IPS-18c (cell line): ENCODE measurements around the gene JMJD6.
"Not testable (repeated sequence)": the region's sequence is repeated elsewhere in the genome, so short reads cannot be mapped to it uniquely, and the experiment has no call there.

Experiments
- H3K4me3 ChIP-seq: 2 replicates; pipeline ENCODE4 v1.7.0; 2013; ENCODE audit warnings: low read depth, mild to moderate bottlenecking, low read length, moderate library complexity; ENCODE audit not compliant: insufficient read depth
- H3K9me3 ChIP-seq: one replicate; pipeline ENCODE4 v1.6.1; 2013; ENCODE audit warnings: mild to moderate bottlenecking, low read length, moderate library complexity; ENCODE audit not compliant: control insufficient read depth, insufficient read depth

The JMJD6 gene

DNA sequence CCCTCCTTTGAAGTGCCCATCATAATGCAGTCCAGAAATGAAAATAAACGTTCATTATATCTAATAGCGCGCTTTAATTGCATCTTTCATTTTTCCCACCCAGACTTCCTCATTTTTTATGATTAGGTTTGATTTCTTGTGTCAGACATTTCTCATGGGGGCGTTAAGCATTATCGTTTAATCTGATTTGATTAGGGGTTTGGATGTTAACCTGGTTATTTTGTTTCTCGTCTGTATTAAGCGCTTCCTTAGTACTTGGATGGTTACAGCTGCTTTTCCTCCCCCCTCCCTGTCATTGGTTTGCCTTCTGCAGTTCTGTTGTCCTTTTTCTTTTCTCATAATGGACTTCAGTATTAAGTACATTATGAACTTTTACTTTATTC is 12.1 kb upstream of the JMJD6 start:
- Histone ChIP-seq H3K4me3 (peak overlapping the region; percentile 68), H3K9me3 (no peaks in the 10 kb centered on the region)

DNA sequence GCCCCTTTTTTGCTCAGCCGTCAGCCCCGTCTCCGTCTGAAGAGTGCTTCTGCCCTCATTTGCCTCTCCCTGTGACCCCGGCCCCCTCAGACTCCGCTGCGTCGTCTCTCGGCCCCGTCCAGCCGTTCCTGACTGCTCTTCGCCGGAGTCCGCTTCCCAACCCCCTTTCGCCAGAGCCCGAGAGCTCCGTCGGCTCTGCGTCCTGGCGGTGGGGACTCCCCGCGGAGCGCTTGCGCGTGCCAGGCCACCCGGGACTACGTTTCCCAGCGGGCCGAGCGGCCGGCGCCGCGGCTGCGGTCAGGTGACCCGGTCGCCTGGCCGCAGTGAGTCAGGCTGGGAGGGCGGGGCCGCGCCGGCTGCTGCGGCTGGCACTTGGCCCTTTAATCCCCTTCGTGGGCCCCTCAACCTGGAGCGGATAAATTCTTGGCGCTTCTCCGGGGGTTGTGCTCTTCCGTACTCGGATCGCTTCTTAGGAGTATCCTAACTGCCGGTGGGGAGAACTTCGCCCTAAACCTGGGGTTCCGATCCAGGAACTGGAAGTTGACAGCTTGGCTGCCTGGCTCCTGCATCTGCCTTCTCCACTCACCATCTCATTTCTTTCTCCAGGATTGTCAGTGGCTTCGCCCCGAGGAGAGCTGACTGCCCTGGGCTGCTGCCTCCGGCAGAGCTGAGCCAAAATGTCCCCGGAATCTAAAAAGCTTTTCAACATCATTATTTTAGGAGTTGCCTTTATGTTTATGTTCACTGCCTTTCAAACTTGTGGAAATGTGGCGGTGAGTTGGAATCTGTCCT is 11.5 kb upstream of the JMJD6 start, which contains the start of gene MFSD11:
Gene MFSD11, plus strand, starts transcription at position 444 of the 792 bp plus-strand sequence. Its CDS starts 234 bp downstream, at position 678.
- Histone ChIP-seq H3K4me3 (peak within 1 kb of the TSS; percentile 97), H3K9me3 (no peaks in the 10 kb centered on the region)

DNA sequence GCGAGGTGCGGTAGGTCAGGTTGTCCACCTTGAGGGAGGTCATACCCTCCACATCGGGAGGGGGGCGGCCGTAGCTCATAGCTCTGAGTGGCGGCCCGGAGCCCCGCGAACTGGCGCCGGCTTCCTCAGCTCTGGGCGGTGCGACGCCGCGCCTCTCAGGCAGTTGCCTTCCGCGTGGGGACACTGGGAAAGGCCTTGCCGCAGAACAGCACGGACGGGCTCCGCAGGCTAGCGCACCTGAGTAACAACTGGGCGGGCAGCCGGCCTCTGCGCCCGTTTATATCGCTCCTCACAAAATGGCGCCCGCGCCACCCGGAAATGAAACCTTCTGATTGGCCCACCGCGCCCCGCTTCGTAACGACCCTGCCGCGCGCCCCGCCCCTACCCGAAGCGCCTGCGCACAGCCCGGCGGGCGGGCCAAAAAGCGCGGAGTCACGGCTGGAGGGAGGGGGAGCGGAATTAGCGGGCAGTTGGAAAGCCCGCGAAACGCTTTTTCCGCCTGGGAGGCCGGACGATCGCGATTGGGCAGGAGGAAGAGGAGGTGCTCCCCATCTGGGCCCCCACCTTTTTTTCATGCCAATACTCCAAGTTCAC is 10.8 kb upstream of the JMJD6 start, which contains the start of gene SRSF2:
Gene SRSF2, minus strand, starts transcription at position 250 of the 594 bp plus-strand sequence. Its CDS starts 171 bp downstream, at position 79.
- Histone ChIP-seq H3K9me3 (no peaks in the 10 kb centered on the region), H3K4me3 (peak within 1 kb of the TSS; percentile 97)

DNA sequence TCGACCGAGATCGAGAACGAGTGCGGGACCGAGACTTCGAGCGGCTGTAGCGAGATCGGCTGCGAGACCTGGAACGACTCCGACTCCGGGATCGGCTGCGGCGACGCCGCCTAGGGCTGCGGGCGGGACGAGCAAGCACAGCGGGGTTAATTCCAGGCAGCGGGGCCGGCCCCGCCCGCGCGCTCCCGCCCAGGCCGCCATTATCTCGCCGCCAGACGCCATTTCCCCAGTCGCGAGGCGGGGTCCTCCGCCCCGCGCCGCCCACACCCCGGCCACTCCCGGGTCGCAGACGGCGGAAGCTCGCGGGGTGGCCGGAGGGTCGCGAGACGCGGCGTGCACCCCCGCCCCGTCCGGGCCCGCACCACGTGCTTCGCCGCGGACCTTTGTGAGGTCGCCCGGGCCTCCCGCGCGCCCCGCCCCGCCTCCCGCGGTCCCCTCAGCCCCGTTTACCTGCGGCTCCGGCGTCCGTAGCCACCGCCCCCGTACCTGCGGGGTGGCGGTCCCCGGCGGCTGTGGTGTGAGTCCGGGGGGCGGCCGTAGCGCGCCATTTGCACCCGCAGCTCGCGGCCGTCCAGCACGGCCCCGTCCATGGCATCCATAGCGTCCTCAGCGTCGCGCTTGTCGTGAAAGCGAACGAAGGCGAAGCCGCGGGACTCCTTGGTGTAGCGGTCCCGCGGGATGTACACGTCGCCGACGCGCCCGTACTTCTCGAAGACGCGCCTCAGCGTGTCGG is 10.1 kb upstream of the JMJD6 start:
- Histone ChIP-seq H3K4me3 (peak overlapping the region; percentile 97), H3K9me3 (no peaks in the 10 kb centered on the region)

DNA sequence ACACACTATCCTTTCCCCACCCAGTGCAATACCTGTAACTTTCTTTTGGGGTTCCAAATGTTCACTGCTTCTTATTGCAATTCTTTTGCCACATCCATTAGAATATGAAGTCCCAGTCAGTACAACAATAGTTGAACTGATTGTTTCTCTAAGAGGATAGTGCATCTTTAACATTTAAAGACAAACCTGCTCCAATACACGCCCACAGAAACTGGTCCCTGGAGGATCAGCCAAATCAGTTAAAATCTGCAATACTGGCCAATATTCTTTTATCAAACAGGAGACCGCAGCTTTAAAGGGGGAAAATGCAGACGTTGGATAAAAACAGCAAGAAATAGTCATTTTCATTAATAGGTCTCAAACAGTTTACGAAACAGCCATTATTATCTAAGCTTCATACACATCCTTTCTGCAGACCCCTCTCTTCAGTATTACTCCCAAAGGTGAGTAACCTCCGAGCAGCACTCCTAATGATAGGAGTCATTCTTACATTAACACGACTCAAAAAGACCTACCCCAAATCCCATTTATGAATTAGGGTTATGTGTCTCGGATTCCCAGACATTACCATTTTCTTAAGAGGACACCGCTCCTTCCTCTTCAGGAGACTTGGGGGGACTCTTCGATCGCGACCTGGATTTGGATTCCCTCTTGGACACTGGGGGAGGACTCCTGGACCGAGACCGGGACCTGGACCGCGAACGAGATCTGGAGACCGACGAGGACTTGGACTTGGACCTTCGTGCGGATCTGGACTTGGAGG is 9.4 kb upstream of the JMJD6 start:
- H3K9me3 ChIP-seq = no peaks in the 10 kb centered on the region
- peak overlapping the region; percentile 97 for H3K4me3 ChIP-seq

DNA sequence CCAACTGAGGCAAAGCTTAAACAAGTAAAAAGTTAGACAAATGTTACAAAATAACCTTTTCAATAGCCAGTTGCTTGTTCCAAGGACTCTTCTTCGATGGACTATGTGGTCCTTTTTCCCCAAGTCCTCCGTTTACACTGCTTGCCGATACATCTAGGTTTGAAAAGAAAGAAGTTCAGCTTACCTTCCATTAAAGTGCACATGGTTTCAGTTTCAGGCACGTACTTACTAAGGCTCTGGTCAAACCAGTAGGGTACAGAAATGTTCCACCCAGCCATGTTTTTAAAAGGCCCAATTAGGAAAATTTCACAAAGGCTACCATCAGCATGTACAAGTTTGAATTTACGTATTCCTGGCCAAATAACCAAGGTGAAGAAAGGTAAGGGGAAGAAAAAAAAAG is 8.6 kb upstream of the JMJD6 start:
- Histone ChIP-seq H3K9me3 (no peaks in the 10 kb centered on the region), H3K4me3 (peak overlapping the region; percentile 60)

DNA sequence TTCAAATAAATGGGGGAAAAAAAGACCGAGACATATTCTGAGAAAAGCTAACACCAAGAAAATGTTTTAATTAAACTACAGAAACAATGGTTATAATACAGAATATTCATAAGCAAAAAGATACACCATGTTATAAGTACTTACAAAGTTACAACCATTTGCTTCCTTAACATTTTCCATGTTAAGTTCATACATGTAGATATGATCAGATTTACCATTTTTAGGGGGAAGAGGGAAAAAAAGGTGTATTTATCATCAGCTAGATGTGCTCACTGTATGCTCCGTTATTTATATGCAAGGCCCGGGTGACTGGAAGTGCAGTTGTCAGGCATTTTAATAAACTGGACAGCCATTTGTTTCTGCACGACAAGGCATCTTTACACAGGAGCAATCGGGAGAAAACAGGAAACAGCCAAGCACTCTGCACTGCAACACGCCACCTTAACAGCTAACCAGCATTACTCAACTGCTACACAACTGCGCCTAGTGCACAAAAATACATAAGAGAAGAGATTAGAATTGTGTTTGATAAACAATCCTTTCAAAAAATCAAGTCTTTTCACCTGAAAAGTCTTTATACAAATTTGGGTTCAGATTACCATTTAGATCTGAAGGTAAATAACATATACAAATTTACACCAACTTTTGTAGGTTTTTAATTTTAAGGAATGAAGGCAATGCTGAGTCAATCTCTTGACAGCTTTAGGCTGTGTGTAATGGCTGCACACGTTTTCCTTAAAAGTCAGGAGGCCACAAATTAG is 7.9 kb upstream of the JMJD6 start:
- Histone ChIP-seq H3K9me3 (no peaks in the 10 kb centered on the region), H3K4me3 (peak overlapping the region; percentile 60)

DNA sequence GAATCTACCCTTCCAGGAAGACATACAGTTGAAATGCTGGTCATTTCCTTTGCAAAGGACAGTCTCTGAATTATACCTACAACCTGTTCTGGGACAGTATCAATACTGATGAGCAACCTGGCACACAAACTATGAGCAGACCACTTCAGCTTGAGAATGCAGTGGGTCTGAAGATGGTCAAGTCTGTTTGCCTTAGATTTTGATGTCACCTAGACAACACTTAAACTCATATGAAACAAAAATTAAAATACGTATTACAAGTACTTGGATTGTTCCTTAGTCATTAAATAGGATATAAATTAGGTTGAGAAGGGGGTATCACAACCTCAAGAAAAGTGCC is 7.2 kb upstream of the JMJD6 start:
- Histone ChIP-seq H3K9me3 (no peaks in the 10 kb centered on the region), H3K4me3 (no peak overlapping the region)

DNA sequence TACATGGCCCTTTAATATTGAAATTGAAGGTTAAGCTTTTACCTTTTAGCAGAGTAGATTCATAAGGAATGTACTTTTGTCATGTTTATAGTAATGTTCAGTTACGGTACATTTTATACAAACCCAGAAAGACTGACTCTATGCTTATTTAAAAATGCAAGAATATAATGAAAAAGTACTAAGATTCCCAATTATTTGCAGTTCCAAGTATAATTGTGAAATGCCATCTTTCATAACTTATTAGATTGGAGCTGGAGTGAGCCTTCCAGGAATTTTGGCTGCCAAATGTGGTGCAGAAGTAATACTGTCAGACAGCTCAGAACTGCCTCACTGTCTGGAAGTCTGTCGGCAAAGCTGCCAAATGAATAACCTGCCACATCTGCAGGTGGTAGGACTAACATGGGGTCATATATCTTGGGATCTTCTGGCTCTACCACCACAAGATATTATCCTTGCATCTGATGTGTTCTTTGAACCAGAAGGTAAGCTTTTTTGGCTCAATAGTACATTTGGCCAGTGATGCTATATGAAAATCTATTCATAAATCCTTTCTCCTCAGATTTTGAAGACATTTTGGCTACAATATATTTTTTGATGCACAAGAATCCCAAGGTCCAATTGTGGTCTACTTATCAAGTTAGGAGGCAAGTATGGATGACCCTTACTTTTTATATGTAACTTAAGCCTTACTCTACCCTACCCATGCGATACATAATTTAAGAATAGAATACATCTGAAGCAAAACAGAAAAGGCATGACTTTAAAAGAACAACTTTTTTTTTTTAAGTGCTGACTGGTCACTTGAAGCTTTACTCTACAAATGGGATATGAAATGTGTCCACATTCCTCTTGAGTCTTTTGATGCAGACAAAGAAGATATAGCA is 6.6 kb upstream of the JMJD6 start:
- Histone ChIP-seq H3K4me3 (no peak overlapping the region), H3K9me3 (no peaks in the 10 kb centered on the region)

DNA sequence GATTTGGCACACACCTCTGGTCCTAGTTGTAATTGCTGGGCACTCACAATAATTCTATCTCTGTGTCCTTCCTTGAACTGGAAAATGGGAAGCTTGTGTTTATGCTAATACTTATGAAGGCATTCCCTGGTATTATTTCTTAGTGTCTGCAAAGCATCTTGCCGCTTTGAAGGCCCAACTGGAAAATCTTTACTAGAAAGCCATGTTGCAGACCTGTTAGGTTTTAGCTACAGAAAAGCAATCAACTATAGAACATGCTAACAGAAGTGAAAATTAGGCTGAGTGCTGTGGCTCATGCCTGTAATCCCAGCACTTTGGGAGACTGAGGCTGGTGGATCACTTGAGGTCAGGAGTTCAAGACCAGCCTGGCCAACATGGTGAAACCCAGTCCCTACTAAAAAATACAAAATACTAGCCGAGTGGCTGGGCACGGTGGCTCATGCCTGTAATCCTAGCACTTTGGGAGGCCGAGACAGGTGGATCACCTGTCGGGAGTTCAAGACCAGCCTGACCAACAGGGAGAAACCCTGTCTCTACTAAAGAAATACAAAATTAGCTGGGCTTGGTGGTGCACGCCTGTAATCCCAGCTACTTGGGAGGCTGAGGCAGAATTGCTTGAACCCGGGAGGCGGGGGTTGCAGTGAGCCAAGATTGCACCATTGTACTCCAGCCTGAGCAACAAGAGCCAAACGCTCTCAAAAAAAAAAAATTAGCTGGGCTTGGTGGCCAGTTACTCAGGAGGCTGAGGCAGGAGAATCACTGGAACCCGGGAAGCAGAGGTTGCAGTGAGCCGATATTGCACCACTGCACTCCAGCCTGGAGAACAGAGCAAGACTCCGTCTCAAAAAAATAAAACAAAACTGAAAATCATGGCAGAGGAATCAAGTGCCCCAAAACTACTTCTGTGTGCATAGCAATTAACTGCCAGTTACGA is 5.7 kb upstream of the JMJD6 start:
- H3K9me3 ChIP-seq, H3K4me3 ChIP-seq: not testable (repeated sequence)

DNA sequence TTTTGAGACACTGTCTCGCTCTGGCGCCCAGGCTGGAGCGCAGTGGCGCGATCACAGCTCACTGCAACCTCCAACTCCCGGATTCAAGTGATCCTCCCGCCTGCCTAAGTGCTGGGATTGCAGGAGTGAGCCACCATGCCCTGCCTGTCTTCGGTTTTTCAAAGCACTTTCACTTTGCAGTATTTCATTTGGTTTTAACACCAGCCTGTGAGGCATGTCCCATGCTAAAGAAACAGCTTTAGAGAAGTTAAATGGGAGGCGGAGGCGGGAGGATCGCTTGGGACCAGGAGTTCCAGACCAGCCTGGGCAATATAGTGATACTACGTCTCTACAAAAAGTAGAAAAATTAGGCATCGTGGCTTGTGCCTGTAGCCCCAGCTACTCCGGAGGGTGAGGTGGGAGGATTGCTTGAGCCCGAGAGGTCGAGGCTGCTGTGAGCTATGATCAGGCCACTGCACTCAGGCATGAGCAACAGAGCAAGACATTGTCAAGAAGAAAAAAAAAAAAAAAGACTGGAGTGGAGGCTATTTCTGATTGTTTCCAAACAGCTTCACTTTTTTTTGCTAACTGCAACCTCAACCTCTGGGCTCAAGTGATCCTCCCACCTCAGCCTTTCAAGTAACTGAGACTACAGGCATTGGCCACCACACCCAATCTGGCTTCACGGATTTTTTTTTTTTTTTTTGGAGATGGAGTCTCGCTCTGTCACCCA is 1.5 kb upstream of the JMJD6 start:
- Histone ChIP-seq H3K4me3 (peak overlapping the region; percentile 99), H3K9me3 (no peaks in the 10 kb centered on the region)

DNA sequence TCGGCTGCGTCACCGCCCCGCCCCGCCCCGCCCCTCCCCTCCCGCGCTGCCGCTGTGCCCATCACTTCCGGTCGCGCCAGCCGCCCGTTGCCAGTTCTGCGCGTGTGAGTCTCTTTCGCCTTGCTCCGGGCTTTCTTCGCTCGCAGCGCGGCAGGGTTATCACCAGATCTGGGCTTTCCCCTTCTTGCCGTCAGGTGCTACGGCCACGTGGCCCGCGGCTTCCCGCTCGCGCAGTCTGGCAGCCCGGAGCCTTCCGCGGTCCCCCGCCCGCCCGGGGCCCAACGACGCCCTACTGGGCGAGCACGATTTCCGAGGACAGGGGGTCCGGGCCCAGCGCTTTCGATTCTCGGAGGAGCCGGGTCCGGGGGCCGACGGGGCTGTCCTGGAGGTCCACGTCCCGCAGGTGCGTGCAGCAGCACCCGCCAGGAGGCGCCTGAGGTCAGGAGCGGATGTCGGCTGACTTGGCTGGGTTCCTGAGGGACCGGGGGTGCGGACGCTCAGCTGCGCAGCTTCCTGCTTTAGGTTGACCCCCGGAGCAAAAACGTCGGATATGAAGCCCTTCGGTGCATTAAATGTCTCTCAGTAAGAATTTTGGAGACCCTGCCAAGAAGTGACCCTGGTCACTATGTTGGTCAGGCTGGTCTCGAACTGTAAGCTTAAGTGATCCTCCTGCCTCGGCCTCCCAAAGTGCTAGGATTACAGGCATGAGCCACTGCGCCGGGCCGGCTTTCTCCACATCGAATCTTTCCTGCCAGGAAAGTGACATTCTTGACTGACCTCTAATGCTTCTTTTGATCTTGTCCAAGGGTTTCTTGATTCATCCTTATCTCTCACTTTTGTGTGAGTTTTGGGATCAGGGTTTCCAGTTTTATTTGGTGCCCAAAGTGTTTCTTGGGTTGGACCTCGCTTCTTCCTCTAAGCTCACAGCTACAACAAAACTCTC is 641 bp upstream of the JMJD6 start, which contains the start of gene METTL23:
Gene METTL23, plus strand, starts transcription at position 64 of the 943 bp plus-strand sequence. CDS start 2,872 bp downstream, outside the sequence.
- Histone ChIP-seq H3K4me3 (peak within 1 kb of the TSS; percentile 99), H3K9me3 (no peaks in the 10 kb centered on the region)

DNA sequence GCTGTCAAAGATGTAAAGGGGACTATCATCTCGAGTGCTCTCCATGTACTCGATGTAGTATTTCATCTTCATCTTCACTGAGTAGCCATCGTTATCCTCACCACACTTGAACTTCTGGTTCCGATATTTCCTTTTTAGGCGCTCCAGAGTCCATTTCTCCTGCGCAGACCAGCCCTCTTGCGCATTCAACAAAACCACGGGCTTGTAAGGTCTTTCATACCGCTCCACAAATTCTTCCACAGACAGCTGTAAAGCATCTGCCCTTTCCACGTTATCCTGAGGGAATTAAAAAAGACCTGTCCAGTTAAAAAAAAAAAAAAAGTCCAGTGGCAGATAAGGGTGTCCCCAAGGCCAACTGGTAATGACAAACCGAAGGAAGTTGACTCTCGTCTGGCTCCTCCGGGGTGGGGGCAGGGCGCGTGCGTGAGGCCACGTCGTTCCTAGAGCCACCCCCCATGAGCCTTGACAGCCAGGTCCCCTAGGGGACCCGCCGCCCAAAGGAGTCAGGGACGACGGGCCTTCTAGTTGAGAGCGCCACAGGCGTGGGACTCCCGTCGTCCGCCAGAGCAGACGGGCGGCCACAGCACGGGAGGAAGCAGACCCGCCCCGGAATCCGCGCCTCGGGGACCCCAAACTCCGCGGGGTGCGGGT is 701 bp downstream of the JMJD6 start:
- peak overlapping the region; percentile 89 for H3K4me3 ChIP-seq
- no peaks in the 10 kb centered on the region for H3K9me3 ChIP-seq
